Body of pancreas (tissue), 4 donors: ENCODE results near the gene CBR1. TPM values are rescaled to one million over a fixed set of nuclear protein-coding genes. Genes with fewer than 3 reads are reported as not detected.

ENCODE experiments used
- ATAC-seq: fragments of 150-250 bp; one replicate; pipeline ENCODE4 v1.9.1; 2016
- DNase-seq, 4 donors: peaks; one replicate each; pipeline ENCODE4 v3.0.0-alpha.2; 2019
- H3K27ac ChIP-seq, 4 donors: fragments of 200-600 bp; sonication (generic); 1 replicate in 3 of 4; 2 replicates in 1 of 4; pipeline versions ENCODE4 v1.5.1 to v1.6.1; 2016 to 2019; ENCODE audit warnings: mild to moderate bottlenecking in 1 of 4, mixed read lengths in 1 of 4, moderate library complexity in 1 of 4
- H3K27me3 ChIP-seq, 2 donors: fragments of 200-600 bp; sonication (generic); one replicate each; pipeline ENCODE4 v1.6.0; 2016; ENCODE audit warnings: mild to moderate bottlenecking in 1 of 2
- H3K36me3 ChIP-seq, 2 donors: fragments of 200-600 bp; sonication (generic); replicated peaks in 1 of 2; 2 replicates each; pipeline ENCODE4 v1.5.1; 2016; ENCODE audit warnings: low read depth in 2 of 2; ENCODE audit not compliant: insufficient read depth in 1 of 2
- H3K4me1 ChIP-seq: fragments of 200-600 bp; sonication (generic); one replicate; pipeline ENCODE4 v1.6.0; 2016
- H3K4me3 ChIP-seq, 2 donors: fragments of 200-600 bp; sonication (generic); 1 replicate in 1 of 2; 2 replicates in 1 of 2; pipeline ENCODE4 v1.5.1; 2016 to 2019
- H3K9me3 ChIP-seq, 3 donors: fragments of 200-600 bp; sonication (generic); 1 replicate in 2 of 3; 2 replicates in 1 of 3; pipeline ENCODE4 v1.5.1; 2016
- CTCF ChIP-seq, 7 experiments: fragments of 450-650 bp in 4 of 7; fragments of 200-600 bp in 3 of 7; sonication (generic) in 3 of 7; IDR thresholded peaks; one replicate each; pipeline ENCODE4 v1.5.1; 2016 to 2019; ENCODE audit warnings: antibody characterized with exemption in 7 of 7
- POLR2A ChIP-seq, 3 donors: fragments of 450-650 bp; IDR thresholded peaks; one replicate each; pipeline ENCODE4 v1.6.1; 2016; ENCODE audit warnings: antibody characterized with exemption in 3 of 3, mild to moderate bottlenecking in 2 of 3
- WGBS, 2 donors: methylation state at CpG; one replicate each; pipeline ENCODE4 v1.1.5; 2017; 5-methylcytosine and 5-hydroxymethylcytosine counted together
- intact Hi-C: fragments of 100-400 bp; cut with DNase I; formaldehyde crosslinking; loops from one replicate; pipeline ENCODE4 v1.15.1; 2023
- total RNA-seq, 2 donors: library from RNA; depleted of rRNA; stranded (reverse); fragments of >200 nt; gene quantifications; one replicate each; pipeline ENCODE4 v1.1.0, GENCODE V29; 2016

CBR1 gene
- total RNA-seq, 2 donors from 2014 or later = 78.8 to 80.7 TPM

- WGBS, 2 donors = 78 to 94% methylated on average over 3 to 6 of the region's 6 CpGs
- Histone ChIP-seq H3K9me3 (no peaks in the 10 kb centered on the region), H3K4me1 (no peaks in the 10 kb centered on the region), H3K27ac (no peak overlapping the region), H3K4me3 (no peak overlapping the region), H3K27me3 (no peaks in the 10 kb centered on the region), H3K36me3 (peaks cover 4 to 30% of the 10 kb centered on the region in 2 donors)
- ATAC-seq = no peak
- TF ChIP-seq CTCF (IDR thresholded peaks at IDR 0.05) (no peak), POLR2A (IDR thresholded peaks at IDR 0.05) (no peak)
- no peak for DNase-seq
- intact Hi-C loops = no loop called here
Observed at GRCh38 chr21:36039861-36040260, 30.0 kb upstream of the CBR1 start.

- DNase-seq (no peak), ATAC-seq (no peak)
- no peaks in the 10 kb centered on the region for H3K4me1 ChIP-seq
- no peaks in the 10 kb centered on the region for H3K27me3 ChIP-seq
- no peak overlapping the region for H3K27ac ChIP-seq
- no peak overlapping the region for H3K4me3 ChIP-seq
- H3K36me3 ChIP-seq = peaks cover 10 to 31% of the 10 kb centered on the region in 2 donors
- WGBS, 2 donors = 83 to 96% methylated on average over 2 of the region's 2 CpGs
- intact Hi-C loops = no loop called here
- no peaks in the 10 kb centered on the region for H3K9me3 ChIP-seq
- TF ChIP-seq CTCF (IDR thresholded peaks at IDR 0.05) (no peak), POLR2A (IDR thresholded peaks at IDR 0.05) (no peak)
Observed at GRCh38 chr21:36040389-36040788, 29.4 kb upstream of the CBR1 start.

- no peaks in the 10 kb centered on the region for H3K9me3 ChIP-seq
- WGBS, 2 donors = 93 to 100% methylated on average over 1 of the region's 1 CpG
- intact Hi-C loops = no loop called here
- DNase-seq (no peak), ATAC-seq (no peak)
- no peak overlapping the region for H3K27ac ChIP-seq
- no peak overlapping the region for H3K4me3 ChIP-seq
- no peak for TF ChIP-seq CTCF (IDR thresholded peaks at IDR 0.05)
- no peak for TF ChIP-seq POLR2A (IDR thresholded peaks at IDR 0.05)
- H3K36me3 ChIP-seq = peaks cover 11 to 28% of the 10 kb centered on the region in 2 donors
- no peaks in the 10 kb centered on the region for H3K4me1 ChIP-seq
- H3K27me3 ChIP-seq = no peaks in the 10 kb centered on the region
Observed at GRCh38 chr21:36041910-36042309, 27.9 kb upstream of the CBR1 start.

- no peaks in the 10 kb centered on the region for H3K27me3 ChIP-seq
- H3K9me3 ChIP-seq = no peaks in the 10 kb centered on the region
- 72 to 75% methylated on average over 10 of the region's 10 CpGs for WGBS, 2 donors
- intact Hi-C loops = no loop called here
- ATAC-seq = no peak
- no peak for TF ChIP-seq CTCF (IDR thresholded peaks at IDR 0.05)
- no peak for TF ChIP-seq POLR2A (IDR thresholded peaks at IDR 0.05)
- peaks cover 8 to 33% of the 10 kb centered on the region in 2 donors for H3K36me3 ChIP-seq
- no peak for DNase-seq
- H3K27ac ChIP-seq = no peak overlapping the region
- H3K4me1 ChIP-seq = no peaks in the 10 kb centered on the region
- H3K4me3 ChIP-seq = no peak overlapping the region
Observed at GRCh38 chr21:36044056-36044455, 25.8 kb upstream of the CBR1 start.

GRCh38 chr21:36045993-36046392, 23.8 kb upstream of the CBR1 start:
- peaks cover 8 to 29% of the 10 kb centered on the region in 2 donors for H3K36me3 ChIP-seq
- DNase-seq (no peak), ATAC-seq (no peak)
- no peaks in the 10 kb centered on the region for H3K9me3 ChIP-seq
- TF ChIP-seq POLR2A (IDR thresholded peaks at IDR 0.05) (no peak), CTCF (IDR thresholded peaks at IDR 0.05) (no peak)
- no peaks in the 10 kb centered on the region for H3K27me3 ChIP-seq
- H3K27ac ChIP-seq = no peak overlapping the region
- H3K4me1 ChIP-seq = no peaks in the 10 kb centered on the region
- WGBS, 2 donors = 76 to 88% methylated on average over 1 of the region's 1 CpG
- no peak overlapping the region for H3K4me3 ChIP-seq
- intact Hi-C loops = no loop called here
